22Rv1 (cell line): ENCODE results near the gene POC1B.

Source experiments
- CTCF ChIP-seq: fragments of 450-650 bp; IDR thresholded peaks from 2 replicates; pipeline ENCODE4 v1.5.1; 2017; ENCODE audit warnings: mild to moderate bottlenecking
- ZFX ChIP-seq: fragments of 450-650 bp; IDR thresholded peaks from 2 replicates; pipeline ENCODE4 v1.6.1; 2017; ENCODE audit warnings: antibody characterized with exemption, borderline replicate concordance

DNA sequence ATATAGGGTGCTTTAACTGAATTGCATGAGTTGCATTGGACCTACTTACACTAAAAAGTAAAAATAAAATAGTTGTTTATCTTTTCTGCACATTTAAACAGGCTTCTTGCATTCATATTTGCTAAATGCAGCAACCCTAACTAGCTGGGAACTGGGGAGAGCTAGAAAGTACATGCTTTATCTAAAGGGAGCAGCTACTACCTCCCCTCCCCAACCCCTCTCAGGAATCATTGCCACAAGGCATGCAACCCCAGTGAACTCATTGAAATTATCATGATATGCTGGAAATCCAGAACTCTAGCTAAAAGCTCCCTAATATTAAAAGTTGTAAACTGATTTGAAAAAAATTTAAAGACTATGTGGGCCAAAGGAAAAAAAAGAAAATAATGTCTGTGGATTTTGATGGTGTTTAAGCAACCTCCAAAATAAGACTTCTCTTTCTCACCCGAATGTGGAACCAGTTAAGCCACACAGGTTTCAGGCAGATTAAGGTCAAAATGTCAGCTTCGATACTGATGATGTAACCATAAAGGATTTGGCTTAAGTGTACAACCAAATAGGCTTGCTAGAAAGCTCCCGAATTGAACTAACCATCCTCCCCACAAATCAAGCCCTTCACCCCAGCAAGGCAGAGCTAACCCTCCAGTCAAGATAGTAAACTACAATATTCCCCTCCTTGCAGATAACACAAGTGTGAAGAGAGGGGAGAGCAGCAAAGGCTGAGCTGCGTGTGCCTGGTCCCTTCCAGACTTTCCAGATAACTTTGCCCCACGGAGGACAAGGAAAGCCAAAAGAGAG, 13.8 kb upstream of the POC1B start:
- TF ChIP-seq CTCF (no peak), ZFX (no peak)
